NCI-H2107 (cell line): ENCODE measurements around the gene PRKX.
"Not testable (repeated sequence)": the region's sequence is repeated elsewhere in the genome, so short reads cannot be mapped to it uniquely, and the experiment has no call there.

ENCODE experiments used
- DNase-seq: peaks from one replicate; lab custom pipeline; 2025; lab: John Stamatoyannopoulos, UW

PRKX gene

DNA sequence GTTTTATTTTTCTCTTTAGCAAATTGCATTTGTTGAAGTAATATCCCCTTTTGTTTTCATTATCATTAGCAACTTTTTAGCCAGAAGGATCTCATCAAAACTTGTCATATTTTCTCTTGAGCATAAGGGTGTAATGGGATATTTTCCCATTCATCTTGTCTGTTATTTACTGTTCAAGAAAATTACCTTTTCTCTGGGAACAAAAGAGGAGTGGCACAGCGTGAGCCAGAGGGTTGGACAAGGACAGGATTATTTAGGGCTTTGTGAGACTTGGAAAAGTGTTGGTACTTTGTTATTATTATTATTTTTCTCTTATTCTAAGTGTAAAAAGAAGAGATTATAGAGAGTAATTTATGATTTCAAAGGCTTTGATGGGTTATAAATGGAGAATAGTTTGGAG, 135.9 kb downstream of the PRKX start:
- no peak for DNase-seq

DNA sequence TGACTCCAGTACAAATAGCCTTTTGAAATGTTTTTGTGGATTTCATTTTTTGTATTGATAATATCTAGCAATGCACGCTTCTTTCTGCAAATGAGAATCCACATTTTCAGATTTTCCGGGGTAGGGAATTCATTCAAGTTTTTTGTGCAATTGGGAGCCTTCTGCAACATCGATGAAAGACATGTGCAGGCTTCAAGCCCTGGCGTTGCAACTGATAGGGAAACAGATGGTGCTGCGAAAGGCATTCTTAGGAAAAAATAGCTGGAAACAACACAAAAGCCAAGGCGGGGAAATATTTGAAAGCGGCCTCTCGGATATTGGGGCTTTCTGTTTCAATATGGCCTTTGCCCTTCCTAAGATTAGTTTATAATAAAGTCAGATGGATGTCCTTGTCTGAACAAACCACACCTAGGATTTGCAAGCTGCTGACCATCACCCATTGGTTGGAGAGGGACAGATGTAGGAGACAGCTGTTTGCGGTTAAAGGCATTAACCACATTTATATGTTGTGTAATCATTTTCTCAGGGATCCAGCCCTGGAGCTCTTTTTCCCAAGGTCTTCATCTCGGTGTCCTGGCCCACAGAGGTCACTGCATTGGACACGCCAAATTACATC, 136.5 kb downstream of the PRKX start:
- no peak for DNase-seq

DNA sequence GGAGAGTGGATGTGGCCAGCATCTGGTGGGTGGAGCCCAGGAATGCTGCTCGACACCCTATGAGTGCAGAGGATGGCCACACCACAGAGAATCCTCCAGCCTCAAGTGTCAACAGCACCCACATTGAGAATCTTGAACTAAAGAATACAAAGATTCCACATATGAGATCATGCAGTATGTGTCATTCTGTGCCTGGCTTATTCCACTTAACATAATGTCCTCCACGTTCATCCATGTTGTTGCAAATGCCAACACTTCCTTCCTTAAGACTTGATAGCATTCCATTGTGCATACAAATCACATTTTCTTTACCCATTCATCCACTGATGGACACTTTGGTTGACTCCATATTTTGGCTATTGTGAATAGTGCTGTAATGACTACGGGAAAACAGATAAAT, 145.8 kb downstream of the PRKX start:
- no peak for DNase-seq

GRCh38 chrX:3563451-3563850, 150.0 kb downstream of the PRKX start:
- DNase-seq = no peak

DNA sequence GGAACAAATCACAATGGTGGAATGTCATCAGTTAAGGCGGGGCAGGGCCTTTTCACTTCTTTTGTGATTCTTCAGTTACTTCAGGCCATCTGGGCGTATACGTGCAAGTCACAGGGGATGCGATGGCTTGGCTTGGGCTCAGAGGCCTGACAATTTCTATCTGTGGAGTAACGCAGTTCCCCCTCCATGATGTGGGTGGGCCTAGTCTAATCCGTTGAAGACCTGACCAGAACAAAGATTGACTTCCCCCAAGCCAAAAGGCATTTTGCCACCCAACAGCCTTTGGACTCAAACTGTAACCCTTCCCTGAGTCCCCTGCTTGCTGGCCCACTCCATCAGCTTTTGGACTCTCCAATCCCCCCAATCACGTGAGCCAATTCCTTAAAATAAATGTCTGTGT, 153.4 kb downstream of the PRKX start:
- DNase-seq = not testable (repeated sequence)
